ENCODE data around the gene UBE2G1. TPM values are rescaled to one million over a fixed set of nuclear protein-coding genes. Genes with fewer than 3 reads are reported as not detected.

The UBE2G1 gene
- total and polyA plus RNA-seq, 10 of the 15 experiments (the other 5 are each of a cell fraction or from before 2014, with no cell fraction given): 24.4 to 139 (median 77.4) TPM

- no peak for TF ChIP-seq CUX1 (IDR thresholded peaks at IDR 0.05; ENCODE audit: insufficient replicate concordance, low read depth, low read length)
- TF ChIP-seq MLLT1 (IDR thresholded peaks at IDR 0.05): 0 out of 2 replicates have a peak, but pooled peaks have one; percentile 58
- peak; percentile 55 for TF ChIP-seq IKZF1 (conservative IDR thresholded peaks at IDR 0.05)
- TF ChIP-seq MXI1 (IDR thresholded peaks at IDR 0.05; ENCODE audit: low read depth, low read length): peak; percentile 60; the same call in 1 of the 2 replicates
- no peak for TF ChIP-seq RAD51 (IDR thresholded peaks at IDR 0.05)
- peak; percentile 80 for TF ChIP-seq SIN3A (IDR thresholded peaks at IDR 0.05; ENCODE audit: low read depth, low read length)
- TF ChIP-seq SIX5 (IDR thresholded peaks at IDR 0.05; ENCODE audit: low read depth, low read length, severe bottlenecking): peak; percentile 70
- TF ChIP-seq ETV6 (conservative IDR thresholded peaks at IDR 0.05 in 1 of 2, IDR thresholded peaks at IDR 0.05 in 1 of 2; ENCODE audit: borderline replicate concordance in 1 of 2, low read depth in 1 of 2): no peak
- no peak for TF ChIP-seq BRCA1 (IDR thresholded peaks at IDR 0.05; ENCODE audit: low read depth, low read length)
- TF ChIP-seq CHD4 (IDR thresholded peaks at IDR 0.05): no peak
- no peak for TF ChIP-seq NFYA (IDR thresholded peaks at IDR 0.05; ENCODE audit: borderline replicate concordance, low read depth, low read length)
- TF ChIP-seq ZNF622 (IDR thresholded peaks at IDR 0.05): no peak
- TF ChIP-seq SPI1 (IDR thresholded peaks at IDR 0.05; ENCODE audit: borderline replicate concordance, insufficient read depth, low read depth, low read length): 0 out of 2 replicates have a peak, but pooled peaks have one; percentile 45
- no peak for TF ChIP-seq ATF3 (IDR thresholded peaks at IDR 0.05; ENCODE audit: borderline replicate concordance, extremely low read depth, low read depth, low read length)
- peak; percentile 67 for TF ChIP-seq SMAD5 (IDR thresholded peaks at IDR 0.05; ENCODE audit: low read depth)
- 0 out of 2 replicates have a peak, but pooled peaks have one; percentile 11 for TF ChIP-seq MEF2A (IDR thresholded peaks at IDR 0.05; ENCODE audit: insufficient read depth, low read depth, low read length)
- no peak for TF ChIP-seq USF1 (IDR thresholded peaks at IDR 0.05; ENCODE audit: borderline replicate concordance, extremely low read length, insufficient read depth, low read depth, low read length)
- TF ChIP-seq SMAD1 (IDR thresholded peaks at IDR 0.05; ENCODE audit: low read depth, partially characterized antibody): no peak
Measured at GRCh38 chr17:4366327-4367063, at the start of gene UBE2G1 (continued).
